KMS-11 (cell line): ENCODE measurements around the gene ITPR3.

ENCODE experiments used
- H2AFZ ChIP-seq: fragments of 200-600 bp; sonication (generic); 2 replicates; pipeline ENCODE4 v1.6.1; 2016; ENCODE audit warnings: antibody characterized with exemption, mixed run types, low read depth
- H3K27ac ChIP-seq: fragments of 200-600 bp; sonication (generic); 2 replicates; pipeline ENCODE4 v1.6.1; 2016; ENCODE audit warnings: mild to moderate bottlenecking, mixed run types
- H3K27me3 ChIP-seq: fragments of 200-600 bp; sonication (generic); 2 replicates; pipeline ENCODE4 v1.6.1; 2017; ENCODE audit warnings: mild to moderate bottlenecking, low read depth, mixed run types, moderate library complexity; ENCODE audit not compliant: insufficient read depth
- H3K36me3 ChIP-seq: fragments of 200-600 bp; sonication (generic); 2 replicates; pipeline ENCODE4 v1.6.1; 2017; ENCODE audit warnings: mild to moderate bottlenecking, mixed run types; ENCODE audit not compliant: insufficient read depth
- H3K4me1 ChIP-seq: fragments of 200-600 bp; sonication (generic); 2 replicates; pipeline ENCODE4 v1.6.1; 2016; ENCODE audit warnings: mild to moderate bottlenecking, low read depth, mixed run types; ENCODE audit not compliant: poor library complexity, severe bottlenecking
- H3K4me2 ChIP-seq: fragments of 200-600 bp; sonication (generic); 2 replicates; pipeline ENCODE4 v1.7.0; 2016; ENCODE audit warnings: mild to moderate bottlenecking, mixed run types
- H3K4me3 ChIP-seq: fragments of 200-600 bp; sonication (generic); IDR thresholded peaks from 2 replicates; pipeline ENCODE4 v1.6.1; 2017; ENCODE audit warnings: low read depth, low read length, mixed read lengths; ENCODE audit not compliant: insufficient read depth
- H3K79me2 ChIP-seq: fragments of 200-600 bp; sonication (generic); 2 replicates; pipeline ENCODE4 v1.6.1; 2016; ENCODE audit warnings: low read depth, mixed run types; ENCODE audit not compliant: insufficient read depth
- H3K9ac ChIP-seq: fragments of 200-600 bp; sonication (generic); 2 replicates; pipeline ENCODE4 v1.6.1; 2016; ENCODE audit warnings: mild to moderate bottlenecking, mixed run types
- H4K20me1 ChIP-seq: fragments of 200-600 bp; sonication (generic); 2 replicates; pipeline ENCODE4 v1.6.1; 2016; ENCODE audit warnings: mild to moderate bottlenecking, mixed run types; ENCODE audit not compliant: insufficient read depth
- TF ChIP-seq, protein P1 (sequence below): fragments of 200-600 bp; sonication (generic); conservative IDR thresholded peaks from 2 replicates; pipeline ENCODE4 v1.6.1; 2017; ENCODE audit warnings: low read depth, mild to moderate bottlenecking, antibody characterized with exemption, low read length, moderate library complexity, mixed read lengths

Gene ITPR3

DNA sequence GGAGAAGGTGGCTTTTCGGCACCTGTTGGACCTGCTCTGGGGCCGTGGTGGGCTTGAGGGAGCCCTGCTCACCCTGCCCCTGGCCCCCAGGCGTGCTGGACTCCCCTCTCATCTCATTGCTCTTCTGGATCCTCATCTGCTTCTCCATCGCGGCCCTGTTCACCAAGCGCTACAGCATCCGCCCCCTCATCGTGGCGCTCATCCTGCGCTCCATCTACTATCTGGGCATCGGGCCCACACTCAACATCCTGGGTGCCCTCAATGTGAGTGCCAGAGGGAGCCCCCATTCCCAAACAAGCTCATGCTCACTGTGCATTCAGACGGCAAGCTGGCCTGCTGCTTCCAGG, 68.0 kb downstream of the ITPR3 start:
- Histone ChIP-seq H3K9ac (no peak overlapping the region), H3K4me1 (no peaks in the 10 kb centered on the region), H3K4me2 (no peak overlapping the region), H3K36me3 (no peaks in the 10 kb centered on the region), H2AFZ (no peak overlapping the region), H3K79me2 (no peaks in the 10 kb centered on the region), H3K4me3 (no peak overlapping the region), H4K20me1 (no peaks in the 10 kb centered on the region), H3K27me3 (no peaks in the 10 kb centered on the region), H3K27ac (no peak overlapping the region)
- TF ChIP-seq, protein P1, sequence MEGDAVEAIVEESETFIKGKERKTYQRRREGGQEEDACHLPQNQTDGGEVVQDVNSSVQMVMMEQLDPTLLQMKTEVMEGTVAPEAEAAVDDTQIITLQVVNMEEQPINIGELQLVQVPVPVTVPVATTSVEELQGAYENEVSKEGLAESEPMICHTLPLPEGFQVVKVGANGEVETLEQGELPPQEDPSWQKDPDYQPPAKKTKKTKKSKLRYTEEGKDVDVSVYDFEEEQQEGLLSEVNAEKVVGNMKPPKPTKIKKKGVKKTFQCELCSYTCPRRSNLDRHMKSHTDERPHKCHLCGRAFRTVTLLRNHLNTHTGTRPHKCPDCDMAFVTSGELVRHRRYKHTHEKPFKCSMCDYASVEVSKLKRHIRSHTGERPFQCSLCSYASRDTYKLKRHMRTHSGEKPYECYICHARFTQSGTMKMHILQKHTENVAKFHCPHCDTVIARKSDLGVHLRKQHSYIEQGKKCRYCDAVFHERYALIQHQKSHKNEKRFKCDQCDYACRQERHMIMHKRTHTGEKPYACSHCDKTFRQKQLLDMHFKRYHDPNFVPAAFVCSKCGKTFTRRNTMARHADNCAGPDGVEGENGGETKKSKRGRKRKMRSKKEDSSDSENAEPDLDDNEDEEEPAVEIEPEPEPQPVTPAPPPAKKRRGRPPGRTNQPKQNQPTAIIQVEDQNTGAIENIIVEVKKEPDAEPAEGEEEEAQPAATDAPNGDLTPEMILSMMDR, result no peak

DNA sequence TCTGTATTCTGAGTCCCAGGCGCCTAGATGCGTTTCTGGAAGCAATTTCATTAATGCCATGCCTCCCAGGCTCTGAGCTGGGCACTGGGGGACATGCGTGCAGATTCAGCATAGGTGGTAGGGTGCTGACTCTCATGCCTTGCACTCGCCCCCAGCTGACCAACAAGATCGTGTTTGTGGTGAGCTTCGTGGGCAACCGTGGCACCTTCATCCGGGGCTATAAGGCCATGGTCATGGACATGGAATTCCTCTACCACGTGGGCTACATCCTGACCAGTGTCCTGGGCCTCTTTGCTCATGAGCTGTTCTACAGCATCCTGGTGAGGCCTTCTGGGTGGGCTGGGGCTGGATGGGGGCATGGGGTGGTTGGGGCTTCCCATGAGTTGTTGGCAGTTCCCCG, 68.8 kb downstream of the ITPR3 start:
- Histone ChIP-seq H3K79me2 (no peaks in the 10 kb centered on the region), H3K4me2 (no peak overlapping the region), H3K4me1 (no peaks in the 10 kb centered on the region)

DNA sequence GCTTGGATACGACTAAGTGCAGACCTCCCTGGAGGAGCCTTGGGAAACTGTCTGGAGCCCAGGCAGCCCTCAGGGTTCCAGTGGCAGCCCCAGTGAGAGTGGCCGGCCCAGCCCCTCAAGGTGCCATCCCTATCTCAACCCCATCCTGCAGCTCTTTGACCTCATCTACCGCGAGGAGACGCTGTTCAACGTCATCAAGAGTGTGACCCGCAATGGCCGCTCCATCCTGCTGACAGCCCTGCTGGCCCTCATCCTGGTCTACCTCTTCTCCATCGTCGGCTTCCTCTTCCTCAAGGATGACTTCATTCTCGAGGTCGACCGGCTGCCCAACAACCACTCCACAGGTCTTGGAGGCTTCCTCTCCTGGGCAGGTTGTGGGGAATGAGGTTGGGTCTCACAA, 69.6 kb downstream of the ITPR3 start:
- Histone ChIP-seq H3K9ac (no peak overlapping the region), H2AFZ (no peak overlapping the region), H3K4me3 (no peak overlapping the region), H3K4me1 (no peaks in the 10 kb centered on the region), H3K36me3 (no peaks in the 10 kb centered on the region), H3K4me2 (no peak overlapping the region), H3K79me2 (no peaks in the 10 kb centered on the region), H4K20me1 (no peaks in the 10 kb centered on the region), H3K27me3 (no peaks in the 10 kb centered on the region), H3K27ac (no peak overlapping the region)
- TF ChIP-seq, protein P1, result no peak

More for the DNA sequence above, 68.8 kb downstream of the ITPR3 start:
- H2AFZ ChIP-seq, result no peak overlapping the region
- no peak overlapping the region for H3K9ac ChIP-seq
- H3K27ac ChIP-seq, result no peak overlapping the region
- H3K4me3 ChIP-seq, result no peak overlapping the region
- no peaks in the 10 kb centered on the region for H3K27me3 ChIP-seq
- TF ChIP-seq, protein P1, result no peak
- H3K36me3 ChIP-seq, result no peaks in the 10 kb centered on the region
- H4K20me1 ChIP-seq, result no peaks in the 10 kb centered on the region

DNA sequence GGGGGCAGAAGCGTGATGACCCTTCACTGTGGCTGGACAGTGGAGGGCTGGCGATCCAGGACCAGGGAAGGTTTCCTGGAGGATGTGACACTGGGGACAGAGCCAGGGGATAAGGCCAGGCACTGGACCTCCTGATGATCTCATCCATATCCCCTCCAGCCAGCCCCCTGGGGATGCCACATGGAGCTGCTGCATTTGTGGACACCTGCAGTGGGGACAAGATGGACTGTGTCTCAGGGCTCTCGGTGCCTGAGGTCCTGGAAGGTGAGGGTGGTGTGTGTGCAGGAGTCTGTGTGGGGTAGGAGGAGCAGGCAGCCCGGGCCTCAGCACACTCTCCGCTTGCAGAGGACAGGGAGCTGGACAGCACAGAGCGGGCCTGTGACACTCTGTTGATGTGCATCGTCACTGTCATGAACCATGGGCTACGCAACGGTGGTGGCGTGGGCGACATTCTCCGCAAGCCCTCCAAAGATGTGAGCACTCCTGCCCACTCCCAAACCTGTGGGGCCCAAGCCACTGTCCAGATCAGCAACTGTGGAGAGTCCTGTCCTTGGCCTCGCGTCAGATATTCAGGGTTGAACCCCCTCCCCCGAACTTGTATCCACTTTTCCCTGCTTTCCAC, 70.4 kb downstream of the ITPR3 start:
- no peaks in the 10 kb centered on the region for H4K20me1 ChIP-seq
- no peak overlapping the region for H3K27ac ChIP-seq
- H3K4me2 ChIP-seq, result no peak overlapping the region
- no peaks in the 10 kb centered on the region for H3K79me2 ChIP-seq
- H3K9ac ChIP-seq, result no peak overlapping the region
- H3K4me3 ChIP-seq, result no peak overlapping the region
- no peaks in the 10 kb centered on the region for H3K27me3 ChIP-seq
- H3K36me3 ChIP-seq, result no peaks in the 10 kb centered on the region
- H3K4me1 ChIP-seq, result no peaks in the 10 kb centered on the region
- TF ChIP-seq, protein P1, result no peak
- no peak overlapping the region for H2AFZ ChIP-seq
